Loucy (cell line): Measurements from ENCODE around the gene PLAAT5.

Experiments used
- EZH2phosphoT487 ChIP-seq: fragments of 200-600 bp; IDR thresholded peaks from 2 replicates; pipeline ENCODE4 v1.6.1; 2018; ENCODE audit warnings: antibody characterized with exemption, mild to moderate bottlenecking, moderate library complexity, borderline replicate concordance
- TF ChIP-seq, protein P1 (sequence below): fragments of 200-600 bp; sonication (generic); conservative IDR thresholded peaks from 2 replicates; pipeline ENCODE4 v1.5.1; 2014; ENCODE audit warnings: mild to moderate bottlenecking, antibody characterized with exemption, low read length

DNA sequence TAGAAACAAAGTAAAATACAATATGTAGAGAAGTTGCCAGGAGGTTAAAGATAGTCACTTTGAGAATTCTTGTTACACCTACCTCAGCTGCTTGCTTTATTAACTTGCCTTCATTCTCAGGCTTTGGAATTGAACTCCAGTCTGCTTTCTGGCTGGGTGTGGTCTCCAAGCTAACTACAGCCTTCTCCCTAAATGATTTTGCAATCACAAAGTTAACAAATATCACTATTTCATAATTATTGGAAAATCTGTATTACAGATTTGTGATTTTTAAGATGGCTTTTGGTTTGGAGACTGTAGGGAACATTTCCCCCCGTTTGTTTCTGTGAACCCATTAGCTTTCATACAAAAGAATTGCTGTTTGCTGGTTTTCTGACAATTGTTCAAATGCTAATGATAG is 2.2 kb downstream of the PLAAT5 start:
- TF ChIP-seq, protein P1, sequence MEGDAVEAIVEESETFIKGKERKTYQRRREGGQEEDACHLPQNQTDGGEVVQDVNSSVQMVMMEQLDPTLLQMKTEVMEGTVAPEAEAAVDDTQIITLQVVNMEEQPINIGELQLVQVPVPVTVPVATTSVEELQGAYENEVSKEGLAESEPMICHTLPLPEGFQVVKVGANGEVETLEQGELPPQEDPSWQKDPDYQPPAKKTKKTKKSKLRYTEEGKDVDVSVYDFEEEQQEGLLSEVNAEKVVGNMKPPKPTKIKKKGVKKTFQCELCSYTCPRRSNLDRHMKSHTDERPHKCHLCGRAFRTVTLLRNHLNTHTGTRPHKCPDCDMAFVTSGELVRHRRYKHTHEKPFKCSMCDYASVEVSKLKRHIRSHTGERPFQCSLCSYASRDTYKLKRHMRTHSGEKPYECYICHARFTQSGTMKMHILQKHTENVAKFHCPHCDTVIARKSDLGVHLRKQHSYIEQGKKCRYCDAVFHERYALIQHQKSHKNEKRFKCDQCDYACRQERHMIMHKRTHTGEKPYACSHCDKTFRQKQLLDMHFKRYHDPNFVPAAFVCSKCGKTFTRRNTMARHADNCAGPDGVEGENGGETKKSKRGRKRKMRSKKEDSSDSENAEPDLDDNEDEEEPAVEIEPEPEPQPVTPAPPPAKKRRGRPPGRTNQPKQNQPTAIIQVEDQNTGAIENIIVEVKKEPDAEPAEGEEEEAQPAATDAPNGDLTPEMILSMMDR: no peak
- no peak for TF ChIP-seq EZH2phosphoT487
